Cerebellar cortex (tissue), 1 donor: ENCODE measurements around the gene ANO1.
"Not testable (repeated sequence)": the region's sequence is repeated elsewhere in the genome, so short reads cannot be mapped to it uniquely, and the experiment has no call there.

ENCODE experiments used
- DNase-seq: peaks from one replicate; pipeline ENCODE4 v3.0.0-alpha.2; 2015; ENCODE audit warnings: low spot score

Gene ANO1

DNA sequence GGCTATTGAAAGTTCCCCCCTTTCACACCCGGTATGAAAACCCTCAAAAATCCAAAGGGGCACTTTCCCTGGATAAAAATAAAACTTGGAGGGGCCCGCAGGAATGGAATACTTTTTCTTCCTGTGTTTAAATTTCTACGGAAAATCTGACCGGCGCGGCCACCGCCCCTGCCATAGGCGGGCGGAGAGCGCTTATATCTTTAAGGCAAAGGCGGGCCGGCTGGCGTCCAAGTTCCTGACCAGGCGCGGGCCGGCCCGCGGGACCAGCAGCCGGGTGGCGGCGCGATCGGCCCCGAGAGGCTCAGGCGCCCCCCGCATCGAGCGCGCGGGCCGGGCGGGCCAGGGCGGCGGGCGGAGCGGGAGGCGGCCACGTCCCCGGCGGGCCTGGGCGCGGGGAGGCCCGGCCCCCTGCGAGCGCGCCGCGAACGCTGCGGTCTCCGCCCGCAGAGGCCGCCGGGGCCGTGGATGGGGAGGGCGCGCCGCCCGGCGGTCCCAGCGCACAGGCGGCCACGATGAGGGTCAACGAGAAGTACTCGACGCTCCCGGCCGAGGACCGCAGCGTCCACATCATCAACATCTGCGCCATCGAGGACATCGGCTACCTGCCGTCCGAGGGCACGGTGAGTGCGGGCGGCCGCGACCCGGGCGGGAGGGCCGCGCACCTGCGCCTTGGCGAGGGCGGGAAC lies at the start of gene ANO1:
ANO1 (plus strand) TSS at position 223 of the 686 bp plus-strand sequence; CDS start at position 513, 290 bp downstream.
- no peak for DNase-seq

DNA sequence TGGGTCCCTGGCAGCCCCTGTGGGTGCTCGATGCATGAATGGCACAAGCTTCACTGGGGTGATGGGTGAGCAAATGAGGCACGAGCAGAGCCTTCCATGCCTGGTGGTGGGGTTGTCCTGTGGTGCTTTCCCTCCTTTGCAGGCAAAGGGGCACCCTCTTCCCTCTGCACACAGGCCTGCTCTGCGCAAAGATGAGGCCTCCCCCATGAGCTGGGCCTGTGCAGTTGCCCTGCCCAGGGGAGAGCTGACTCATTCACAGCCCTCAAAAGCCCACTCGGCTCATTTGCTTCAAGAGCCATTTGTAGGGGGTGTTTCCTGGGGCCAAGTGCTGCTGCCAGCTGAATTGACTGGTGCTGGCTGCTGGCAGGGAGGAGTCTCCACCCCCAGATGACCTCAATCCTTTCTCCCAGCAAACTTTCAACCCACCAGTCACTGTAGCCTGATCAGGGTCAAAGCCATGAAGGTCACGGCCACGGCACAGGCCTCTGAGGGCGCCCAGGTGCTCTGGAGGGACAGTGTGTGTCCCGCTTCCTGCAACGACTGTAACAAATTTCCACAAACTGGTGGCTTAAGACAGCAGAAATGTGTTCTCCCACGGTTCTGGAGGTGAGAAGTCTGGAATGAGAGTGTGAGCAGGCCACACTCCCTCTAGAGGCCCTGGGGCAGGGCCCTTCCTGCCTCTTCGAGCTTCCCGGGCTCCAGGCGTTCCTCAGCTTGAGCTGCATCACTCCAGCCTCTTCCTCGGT lies 48.8 kb upstream of the ANO1 start:
- no peak for DNase-seq

DNA sequence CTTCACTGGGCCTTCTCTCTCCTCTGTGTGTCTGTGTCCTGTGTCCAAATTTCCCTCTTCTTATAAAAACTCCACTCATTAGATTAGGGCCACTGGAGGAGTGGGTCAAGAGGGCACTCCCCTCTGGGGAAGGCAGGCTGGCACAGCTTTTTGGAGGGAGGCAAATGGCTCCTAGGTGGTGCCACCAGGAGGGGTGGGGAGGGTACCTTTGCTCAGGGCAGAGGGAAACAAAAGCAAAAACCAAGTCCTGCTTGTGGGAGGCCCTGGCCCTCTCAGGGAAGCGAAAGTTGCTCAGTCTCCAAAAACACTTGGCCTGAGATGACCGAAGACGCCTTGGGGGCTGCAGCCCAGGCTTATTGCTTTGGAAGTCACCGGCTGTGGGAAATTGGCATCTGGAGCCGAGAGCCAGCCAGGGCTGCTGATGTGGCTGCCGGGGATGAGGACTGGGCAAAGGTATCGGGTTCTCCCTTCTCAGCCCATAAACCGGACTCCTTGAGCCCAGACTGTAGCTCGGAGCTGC lies 48.2 kb upstream of the ANO1 start:
- no peak for DNase-seq

DNA sequence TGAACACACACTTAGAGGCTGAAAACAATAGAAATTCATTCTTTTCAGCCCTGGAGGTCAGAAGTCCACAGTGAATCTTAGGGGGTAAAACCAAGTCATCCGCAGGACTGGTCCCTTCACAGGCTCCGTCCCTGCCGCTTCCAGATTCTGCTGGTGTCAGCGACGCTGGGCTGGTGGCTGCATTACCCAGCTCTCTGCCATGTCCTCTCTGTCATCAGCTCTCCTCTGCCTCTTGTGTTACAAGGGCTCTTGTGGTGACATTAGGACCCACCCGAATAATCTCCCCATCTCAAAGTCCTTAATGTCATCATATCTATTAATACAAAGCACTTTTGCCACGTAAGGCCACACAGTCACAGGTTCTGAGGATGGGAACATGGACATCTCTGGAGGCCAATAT lies 47.7 kb upstream of the ANO1 start:
- DNase-seq, result no peak

DNA sequence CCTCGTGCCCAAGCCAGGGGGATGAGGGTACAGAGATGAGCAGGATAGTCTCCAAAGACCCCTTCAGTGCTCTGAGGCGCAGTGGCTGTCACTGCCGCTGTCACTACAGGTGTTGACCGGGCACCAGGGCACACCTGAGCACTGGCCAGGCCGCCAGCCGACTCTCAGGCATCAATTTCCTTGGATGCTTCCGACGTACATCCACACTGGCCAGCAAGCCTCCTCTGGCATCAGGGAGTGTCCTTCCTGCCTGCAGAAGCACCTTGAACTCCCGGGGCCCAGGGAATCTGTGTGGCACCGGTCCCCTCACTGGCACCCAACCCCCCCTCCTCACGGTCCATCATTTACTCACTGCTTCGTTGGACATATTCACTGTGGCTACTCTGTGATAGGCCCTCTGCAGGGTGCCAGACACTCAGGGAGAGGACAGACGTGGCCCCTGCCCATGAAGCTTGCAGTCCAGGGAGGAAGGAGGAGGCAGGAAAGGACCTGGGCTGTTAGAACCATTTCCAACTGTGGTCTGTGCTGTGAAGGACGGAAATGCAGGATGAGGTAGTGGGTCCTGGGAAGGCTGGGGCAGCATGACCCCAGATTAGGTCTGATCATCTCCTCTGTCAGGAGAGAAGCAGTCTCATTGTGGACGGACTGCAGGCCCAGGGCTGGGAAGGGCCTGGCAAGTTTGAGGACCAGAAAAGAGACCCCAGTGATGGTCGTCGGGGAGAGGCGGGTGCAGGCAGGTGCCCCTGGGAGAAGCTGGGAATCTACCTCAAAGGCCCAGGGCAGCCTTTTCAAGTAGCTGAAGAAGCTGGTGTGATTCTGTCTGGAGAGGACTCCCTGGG lies 46.3 kb upstream of the ANO1 start:
- DNase-seq, result no peak

DNA sequence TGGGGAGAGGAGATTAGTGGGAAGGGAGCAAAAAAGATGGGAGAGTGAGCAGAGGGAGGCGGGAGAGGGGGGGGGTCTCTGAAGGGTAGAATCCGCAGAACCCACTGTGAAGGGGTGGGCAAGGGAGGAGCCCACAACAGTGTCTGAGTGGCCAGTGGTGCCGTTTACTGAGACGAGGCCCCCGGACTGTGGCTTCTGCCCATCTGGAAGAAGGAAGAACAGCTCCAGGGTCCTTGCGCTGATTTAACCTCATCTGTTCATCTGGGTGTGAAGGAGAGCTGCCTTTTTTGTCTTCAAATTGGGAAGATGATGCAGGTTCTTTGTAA lies 45.7 kb upstream of the ANO1 start:
- no peak for DNase-seq

DNA sequence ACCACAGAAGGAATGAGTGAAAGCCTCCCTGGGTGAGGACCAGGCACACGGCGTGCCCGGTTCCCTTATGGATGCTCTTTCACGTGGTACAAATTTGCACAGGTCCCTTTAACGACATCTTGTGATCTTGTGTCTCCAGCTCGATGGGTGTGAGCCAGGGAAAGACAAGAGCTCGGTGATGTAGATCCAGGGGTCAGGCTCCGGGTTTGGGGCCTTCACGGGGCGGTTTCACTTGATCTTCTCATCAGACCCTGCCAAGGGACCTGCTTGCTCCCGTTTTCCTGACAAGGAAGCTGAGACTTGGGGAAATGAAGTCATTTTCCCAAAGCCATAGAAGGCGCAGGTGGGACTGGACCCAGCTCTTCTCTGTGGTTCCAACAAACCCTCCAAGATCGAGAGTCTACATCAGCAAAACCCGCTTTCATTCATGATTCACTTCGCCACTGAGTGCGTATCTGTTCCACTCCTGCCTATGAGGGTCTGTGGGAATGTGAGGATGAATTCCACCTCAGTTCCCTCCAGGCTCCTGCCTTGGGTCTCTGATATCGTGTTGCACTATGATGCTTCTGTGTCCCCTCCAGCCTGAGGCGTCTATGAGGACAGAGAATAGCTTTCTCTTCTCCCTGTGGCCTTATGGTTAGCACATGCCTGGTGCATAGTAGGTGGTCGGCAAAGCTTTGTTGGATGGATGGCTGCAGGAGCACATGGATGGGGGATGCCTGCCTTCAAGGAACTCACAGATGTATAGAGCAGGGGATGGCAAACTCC lies 45.0 kb upstream of the ANO1 start:
- no peak for DNase-seq

DNA sequence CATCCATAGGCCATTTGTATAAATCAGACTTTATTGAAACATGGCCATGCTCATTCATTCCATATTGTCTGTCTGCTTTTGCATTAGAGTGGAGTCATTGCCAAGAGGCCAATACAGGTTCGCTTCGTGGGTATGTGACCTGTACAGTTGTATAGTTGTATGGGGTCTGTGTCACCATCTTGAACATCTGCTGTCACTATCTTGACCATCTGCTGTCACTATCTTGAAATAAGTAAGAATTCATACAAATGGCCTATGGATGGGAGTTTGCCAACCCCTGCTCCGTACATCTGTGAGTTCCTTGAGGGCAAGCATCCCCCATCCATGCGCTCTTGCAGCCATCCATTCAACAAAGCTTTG lies 44.4 kb upstream of the ANO1 start:
- DNase-seq, result no peak

DNA sequence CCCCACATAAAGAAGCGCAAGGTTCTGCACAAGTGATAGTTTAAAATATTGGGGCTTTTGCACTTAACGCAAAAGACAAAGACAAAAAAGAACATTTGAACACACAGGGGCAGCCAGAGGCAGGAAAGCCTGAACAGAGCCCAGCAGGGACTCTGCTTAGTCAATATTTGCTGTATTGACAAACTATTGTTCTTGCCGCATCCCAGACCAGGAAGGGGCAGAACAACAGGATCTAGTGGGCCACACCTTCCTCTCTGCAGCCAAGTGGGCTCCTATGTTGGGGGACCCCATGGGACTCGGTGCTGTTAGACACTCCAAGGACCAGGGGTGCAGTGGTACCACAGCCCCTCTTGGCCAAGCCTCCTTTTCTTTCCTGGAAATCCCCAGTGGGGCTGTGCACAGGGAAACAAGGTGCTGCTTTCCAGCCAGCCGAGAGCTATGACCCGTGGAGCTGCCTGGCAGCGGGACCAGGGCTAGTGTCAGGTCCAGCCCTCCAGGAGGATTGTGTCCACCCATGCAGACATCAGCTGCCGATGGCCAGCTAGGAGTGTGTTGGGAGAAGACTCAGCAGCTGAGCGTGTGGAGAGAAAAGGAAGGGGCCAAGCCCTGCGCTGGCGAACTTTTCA lies 43.3 kb upstream of the ANO1 start:
- no peak for DNase-seq

DNA sequence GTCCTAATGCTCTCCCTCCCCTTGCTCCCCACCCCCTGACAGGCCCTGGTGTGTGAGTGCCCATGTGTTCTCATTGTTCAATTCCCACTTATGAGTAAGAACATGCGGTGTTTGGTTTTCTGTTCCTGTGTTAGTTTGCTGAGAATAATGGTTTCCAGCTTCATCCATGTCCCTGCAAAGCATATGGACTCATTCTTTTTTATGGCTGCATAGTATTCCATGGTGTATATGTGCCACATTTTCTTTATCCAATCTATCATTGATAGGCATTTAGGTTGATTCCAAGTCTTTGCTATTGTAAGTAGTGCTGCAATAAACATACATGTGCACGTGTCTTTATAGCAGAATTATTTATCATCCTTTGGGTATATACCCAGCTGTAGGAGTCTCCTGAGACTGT lies 42.5 kb upstream of the ANO1 start:
- DNase-seq, result not testable (repeated sequence)

DNA sequence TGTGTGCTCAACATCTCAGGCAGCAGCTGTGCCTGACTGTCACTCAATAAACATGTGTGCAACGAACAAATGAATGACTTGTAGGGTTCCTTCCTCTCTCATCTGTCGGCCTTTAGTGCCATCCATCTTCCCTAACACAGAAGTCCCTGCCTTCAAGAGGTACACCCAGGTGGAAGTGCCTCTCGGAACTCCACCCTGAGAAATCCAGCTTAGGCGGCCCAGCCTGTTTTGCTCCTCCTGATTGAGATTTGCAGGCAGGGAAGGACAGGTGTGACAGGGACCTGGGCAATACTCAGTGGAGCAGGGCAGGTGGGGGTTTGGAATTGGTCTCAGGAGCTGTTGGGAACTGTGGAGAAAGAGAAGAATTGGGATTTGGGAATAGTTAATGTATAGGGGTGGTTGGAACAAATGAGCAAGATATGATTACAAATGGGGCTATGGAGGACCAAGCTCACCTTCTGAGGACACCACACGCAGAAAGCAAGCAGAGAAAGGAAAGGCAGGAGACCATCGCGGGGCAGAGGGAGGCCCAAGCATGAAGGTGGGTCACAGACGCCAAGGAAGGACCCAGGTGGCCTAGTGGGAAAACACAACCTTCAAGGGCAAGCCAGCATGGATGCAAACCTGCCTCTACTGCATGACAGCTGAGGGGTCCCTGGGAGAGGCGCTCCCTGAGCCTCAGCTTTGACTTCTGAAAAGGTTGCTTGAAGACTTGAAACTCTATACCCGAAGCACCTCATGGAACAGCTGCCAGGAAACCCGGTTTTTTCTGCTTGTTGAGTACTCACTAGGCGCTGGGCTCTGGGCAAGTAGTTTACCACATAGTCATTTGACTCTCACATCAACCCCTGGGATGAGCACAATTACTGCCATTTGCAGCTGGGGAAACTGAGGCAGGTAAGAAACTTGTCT lies 40.9 kb upstream of the ANO1 start:
- DNase-seq, result no peak

DNA sequence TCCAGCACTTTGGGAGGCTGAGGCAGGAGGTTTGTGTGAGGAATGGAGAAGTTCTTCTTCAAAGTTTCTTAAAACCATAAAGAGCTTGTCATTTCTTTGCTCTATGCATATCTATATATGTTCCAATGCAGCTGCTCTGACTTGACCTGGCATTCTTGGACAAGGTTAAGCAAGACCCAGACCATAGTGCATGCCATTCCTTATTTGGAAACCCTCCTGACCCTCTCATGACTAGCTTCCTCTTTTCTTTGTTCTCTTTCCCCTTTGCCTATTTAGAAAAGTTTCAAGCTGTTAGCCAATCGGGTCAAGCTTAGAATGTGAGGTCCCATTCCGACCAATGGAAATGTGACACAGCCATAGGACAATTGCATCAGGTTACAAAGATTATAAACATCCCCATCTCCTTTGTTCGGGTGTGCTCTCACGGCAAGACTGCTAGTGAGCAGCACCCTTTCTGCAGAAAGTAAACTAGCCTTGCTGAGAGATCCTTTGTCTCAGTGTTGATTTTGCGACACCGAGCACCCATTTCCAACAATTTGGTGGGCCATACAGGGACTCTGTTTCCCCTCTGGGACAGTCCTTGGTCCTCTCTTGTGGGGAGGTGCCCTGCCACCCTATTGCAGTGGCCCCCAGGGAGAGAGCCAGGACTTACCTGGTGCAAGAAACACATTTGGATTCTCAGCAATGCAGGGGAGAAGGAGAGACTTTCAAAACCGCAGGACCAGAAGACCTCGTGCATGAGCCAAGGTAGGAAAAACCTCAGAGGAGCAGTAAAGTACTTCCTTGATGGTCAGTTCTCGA lies 39.9 kb upstream of the ANO1 start:
- DNase-seq, result no peak

DNA sequence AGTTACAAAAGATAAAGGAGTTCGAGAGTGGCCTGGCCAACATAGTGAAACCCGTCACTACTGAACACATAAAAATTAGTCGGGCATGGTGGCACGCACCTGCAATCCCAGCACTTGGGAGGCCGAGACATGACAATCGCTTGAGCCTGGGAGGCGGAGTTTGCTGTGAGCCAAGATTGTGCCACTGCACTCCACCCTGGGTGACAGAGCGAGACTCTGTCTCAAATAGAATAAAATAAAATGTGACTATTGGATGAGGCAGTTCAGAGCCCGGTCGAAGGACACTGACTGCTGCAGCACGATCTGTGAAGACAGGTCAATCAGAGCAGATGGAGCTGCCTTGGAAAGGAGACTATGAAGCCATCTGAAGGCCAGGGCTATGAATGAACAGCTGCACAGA lies 37.7 kb upstream of the ANO1 start:
- DNase-seq, result no peak

DNA sequence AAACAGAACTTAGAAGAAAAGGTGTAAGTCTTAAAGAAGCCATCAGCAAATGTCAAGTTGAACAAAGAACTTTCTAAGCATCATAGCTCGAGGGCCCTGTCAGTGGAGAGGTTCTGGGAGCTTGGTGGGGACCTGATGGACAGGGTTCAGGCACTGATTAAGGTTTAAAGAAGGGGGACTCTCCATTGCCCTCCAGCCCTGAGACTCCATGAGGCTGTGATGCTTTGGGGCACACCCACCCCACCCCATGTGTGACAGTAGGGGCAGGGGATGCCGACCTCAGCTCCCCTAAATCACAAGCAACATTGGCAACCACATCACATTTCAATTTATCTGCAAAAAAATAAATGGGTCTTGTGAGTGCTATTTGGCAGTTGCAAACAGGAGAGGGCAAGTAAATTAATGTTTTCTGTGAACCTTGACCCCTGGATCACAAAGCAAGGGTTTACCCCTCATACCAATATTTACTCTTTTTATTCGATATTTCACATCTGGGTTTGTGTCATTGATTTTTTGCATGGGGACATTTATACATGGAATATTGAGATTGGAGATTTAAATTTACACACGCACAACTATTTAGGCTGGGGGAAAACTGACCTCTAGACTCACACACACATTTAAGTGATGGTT lies 37.1 kb upstream of the ANO1 start:
- DNase-seq, result no peak

DNA sequence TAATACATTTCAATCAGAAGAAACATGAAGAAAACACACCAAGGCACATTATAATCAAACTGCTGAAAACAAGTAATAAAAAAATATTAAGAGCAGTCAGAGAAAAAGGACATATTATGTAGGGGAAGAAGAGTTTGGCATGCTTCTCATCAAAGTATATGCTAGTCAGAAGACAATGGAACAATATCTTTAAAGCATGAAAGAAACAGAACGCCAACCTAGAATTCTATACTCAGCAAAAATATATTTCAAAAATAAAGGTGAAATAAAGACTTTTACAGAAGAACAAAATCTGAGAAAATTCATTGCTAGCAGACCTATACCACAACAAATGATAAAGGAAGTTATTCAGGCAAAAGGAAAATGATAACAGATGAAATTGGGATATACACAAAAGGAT lies 34.6 kb upstream of the ANO1 start:
- no peak for DNase-seq

DNA sequence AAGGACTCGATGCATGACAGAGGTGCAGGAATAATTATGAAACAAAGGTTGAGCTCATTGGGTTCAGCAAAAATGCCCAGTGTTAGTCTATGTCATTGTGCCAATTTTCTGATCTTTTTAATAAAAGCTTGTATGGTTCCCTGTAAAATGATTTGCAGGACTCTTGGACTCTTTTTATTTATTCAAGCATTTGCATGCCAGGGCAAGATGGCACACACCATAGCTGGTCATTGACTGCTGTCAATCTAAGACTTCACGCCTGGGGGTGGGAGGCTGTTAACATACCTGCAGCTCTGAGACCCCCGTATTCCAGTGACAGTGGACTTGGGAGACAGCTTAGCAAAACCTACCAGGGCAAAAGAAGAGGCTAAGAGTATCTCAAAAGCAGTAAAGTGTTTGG lies 32.0 kb upstream of the ANO1 start:
- DNase-seq, result no peak

DNA sequence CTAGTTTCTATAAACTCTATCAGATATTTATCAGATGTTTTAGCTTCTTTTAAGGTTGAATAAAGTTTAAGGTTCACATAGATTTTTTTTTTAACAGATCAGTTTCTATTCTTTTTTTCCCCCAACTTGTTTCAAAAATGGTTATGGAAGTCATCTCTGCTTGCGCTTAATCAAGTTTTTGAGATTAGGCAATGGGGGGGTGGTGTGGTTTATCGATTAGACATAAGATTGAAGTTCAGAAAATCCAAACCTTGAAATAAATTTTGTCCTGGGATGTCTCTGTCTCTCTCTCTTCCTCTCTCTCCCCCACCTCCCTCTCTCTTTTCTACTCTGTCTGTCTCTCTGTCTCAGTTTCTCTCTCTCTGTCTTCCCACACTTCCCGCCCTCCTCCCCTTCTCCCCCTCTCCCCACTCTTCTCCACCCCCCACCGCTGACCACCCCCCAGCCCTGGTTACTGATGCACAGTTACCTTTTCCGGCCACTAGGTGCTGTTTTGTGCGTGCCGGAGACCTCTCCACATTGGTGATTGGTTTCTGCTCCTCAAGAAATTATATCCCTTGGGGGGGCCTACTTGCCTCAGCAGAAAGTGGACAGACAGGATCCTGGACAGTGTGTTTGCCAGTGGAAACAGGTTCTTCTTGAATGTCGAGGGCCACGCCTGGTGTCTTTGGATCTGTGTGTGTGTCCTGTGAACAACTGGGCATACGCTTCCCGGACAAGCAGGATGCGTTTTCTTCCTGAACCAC lies 29.7 kb upstream of the ANO1 start:
- peak; percentile 2 for DNase-seq

DNA sequence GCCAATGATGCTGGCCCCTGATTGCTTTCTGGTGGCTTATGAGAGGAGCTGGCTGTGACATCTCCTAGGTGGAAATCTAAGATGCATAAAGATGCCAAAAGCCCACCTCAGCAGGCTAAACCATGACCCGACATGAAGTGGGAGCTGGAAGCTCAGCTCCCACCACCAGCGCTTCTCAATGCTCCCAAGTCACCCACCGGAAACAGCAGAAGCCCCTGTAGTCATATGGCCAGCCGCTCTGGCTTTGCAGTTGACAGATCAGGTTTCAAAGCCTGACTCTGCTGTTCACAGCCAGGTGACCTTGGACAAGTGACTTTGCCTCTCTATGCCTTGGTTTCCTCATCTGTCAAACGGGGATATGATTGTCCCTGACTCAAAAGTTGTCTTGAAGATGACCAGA lies 29.1 kb upstream of the ANO1 start:
- no peak for DNase-seq

DNA sequence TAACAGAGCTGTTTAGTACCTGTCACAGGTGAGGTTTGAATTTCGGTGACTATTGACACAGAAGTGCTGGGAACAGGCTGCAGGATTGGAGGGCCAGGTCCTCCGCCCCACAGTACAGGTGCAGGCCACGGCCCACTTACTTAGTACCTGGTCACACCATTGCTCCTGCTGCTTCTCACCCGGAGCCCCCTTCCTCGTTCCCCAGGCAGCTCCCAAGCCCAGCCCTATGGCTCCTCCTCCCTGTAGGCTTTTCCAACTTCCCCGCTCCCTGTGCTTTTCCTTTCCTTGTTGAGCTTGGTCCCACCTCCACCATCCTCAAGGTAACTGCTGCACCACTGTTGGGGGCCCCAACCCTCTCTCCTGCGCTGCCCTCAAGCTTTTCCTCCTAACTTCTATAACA lies 27.9 kb upstream of the ANO1 start:
- no peak for DNase-seq
